GM21390 (cell line): ENCODE measurements around the gene TRMT1.
"Not testable (repeated sequence)": the region's sequence is repeated elsewhere in the genome, so short reads cannot be mapped to it uniquely, and the experiment has no call there.

Experiments used
- ATAC-seq: cut with Tn5 transposase; IDR thresholded peaks from one replicate; pipeline ENCODE4 v1.9.1; 2021; ENCODE audit not compliant: unreplicated experiment

The TRMT1 gene

GRCh38 chr19:13150931-13151604 lies 34.5 kb upstream of the TRMT1 start:
- no peak for ATAC-seq

DNA sequence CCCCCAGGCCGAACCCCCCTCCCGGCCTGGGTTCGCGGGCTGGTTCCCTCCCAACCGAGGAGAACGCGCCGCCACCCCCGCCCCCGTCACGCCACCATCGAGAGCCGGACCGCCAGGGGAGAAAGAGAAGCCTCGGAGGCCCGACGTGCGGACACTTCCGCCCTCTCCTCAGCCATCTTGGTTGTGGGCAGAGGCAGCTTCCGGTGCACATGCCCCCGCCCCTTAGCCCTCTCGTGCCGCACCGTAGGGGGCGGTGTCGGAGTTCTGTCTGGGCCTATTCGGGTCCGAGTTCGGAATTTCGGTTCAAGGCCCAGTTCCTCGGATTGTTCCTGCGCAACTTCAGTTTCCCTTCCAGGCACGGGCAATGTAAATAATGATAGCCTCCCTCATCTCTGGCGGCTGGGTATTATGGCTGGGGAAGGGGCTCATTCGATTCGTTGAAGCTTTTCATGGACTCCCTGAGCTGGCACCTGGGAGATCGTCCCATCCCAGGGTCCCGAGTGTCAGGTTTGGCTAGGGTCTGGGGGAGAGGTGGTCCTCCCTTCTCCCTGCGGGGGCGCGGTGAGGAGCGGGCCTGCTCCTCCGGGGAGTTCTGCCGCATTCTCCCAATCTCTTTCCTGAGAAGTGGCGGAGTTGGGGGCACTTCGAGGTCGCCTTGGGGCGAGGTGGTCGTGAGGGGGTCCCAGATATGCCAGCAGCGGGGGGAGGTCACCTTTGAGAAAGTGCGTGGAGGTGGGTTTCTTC lies 33.8 kb upstream of the TRMT1 start, which contains the start of the genes IER2 and STX10:
Gene IER2 (plus strand): TSS at position 225 of the 744 bp plus-strand sequence. CDS start 2,776 bp downstream, outside the sequence.
Gene STX10 (minus strand): TSS at position 189 of the 744 bp plus-strand sequence. CDS start 202 bp downstream, outside the sequence.
- peak; percentile 35 for ATAC-seq

DNA sequence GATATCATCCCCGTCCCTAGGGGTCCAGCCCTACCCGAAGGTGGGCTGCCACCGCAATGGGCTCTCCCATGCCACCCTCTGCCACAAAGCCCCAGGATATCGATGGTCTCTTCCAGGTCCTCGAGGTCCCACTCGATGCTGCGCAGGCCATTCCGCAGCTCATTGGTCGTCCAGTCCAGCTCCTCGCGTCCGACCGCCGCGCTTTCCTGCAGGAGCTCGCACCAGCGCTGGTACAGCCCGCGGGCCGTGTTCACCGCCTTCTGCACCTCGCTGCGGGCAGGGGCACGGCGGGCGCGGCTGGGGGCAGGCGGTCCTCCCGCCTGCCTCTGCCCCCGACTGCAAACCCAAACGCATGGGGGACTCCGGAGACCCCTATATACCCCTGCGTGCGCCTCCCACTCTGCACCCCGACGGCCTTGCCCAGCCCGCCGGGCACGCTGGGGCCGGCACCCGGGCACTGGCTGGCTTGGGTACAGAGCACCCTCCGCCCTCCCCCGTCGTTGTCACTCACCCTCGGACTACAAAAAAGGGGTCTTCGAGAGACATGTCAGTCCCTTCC lies 33.2 kb upstream of the TRMT1 start:
- ATAC-seq, result peak; percentile 0

DNA sequence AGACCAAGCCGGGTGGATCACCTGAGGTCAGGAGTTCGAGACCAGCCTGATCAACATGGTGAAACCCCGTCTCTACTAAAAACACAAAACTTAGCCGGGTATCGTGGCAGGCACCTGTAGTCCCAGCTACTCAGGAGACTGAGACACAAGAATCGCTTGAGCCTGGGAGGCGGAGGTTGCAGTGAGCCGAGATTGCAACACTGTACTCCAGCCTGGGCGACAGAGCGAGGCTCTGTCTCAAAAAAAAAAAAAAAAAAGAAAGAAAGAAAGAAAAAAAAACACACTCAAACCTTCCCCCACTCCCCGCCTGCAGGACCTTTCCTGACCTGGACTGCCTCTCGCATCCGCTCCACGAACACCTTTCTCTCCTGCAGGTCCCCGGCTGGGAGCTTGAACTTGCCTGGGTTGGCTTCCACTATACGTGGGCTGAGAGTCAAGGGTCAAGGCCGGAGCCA lies 32.7 kb upstream of the TRMT1 start:
- not testable (repeated sequence) for ATAC-seq

DNA sequence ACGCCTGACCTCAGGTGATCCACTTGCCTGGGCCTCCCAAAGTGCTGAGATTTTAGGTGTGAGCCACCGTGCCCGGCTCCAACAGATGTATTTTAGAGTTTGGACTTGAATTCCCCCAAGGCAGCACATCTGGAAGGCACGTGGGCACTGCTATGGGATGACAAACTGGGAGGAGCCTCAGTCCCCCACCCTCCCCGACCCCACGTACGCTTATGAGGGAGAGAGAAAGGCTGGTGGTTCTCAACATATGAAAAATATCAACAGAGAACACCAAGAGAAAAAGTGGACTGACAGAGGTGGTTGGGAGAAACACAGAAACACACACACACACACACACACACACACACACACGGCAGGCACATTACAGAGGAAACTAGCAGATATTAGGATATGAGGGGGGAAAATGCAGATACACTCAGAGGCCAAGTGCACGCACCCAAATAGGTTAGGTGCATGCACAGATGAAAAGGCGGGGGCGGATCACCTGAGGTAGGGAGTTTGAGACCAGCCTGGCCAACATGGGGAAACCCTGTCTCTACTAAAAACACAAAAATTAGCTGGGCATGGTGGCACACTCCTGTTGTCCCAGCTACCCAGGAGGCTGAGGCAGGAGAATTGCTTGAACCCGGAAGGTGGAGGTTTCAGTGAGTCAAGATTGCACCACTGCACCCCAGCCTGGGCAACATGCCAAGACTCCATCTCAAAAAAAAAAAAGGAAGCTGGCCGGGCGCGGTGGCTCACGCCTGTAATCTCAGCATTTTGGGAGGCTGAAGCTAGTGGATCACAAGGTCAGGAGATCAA lies 30.4 kb upstream of the TRMT1 start:
- ATAC-seq, result no peak

- ATAC-seq, result no peak
Measured at GRCh38 chr19:13139633-13140311, 23.2 kb upstream of the TRMT1 start.

DNA sequence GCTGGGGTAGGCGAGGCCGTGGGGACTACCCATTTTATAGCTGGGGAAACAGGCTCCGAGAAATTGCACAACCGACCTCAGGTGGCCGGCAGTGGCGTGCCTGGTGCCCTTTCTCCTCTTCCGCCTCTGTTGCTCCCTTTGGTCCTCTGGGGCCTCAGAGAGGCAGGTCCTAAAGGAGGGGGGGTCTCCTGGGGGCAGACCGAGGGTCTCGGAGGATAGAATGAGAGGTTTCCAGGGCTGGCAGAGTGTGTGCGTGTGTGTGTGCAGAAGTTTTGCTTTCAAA lies 22.3 kb upstream of the TRMT1 start:
- ATAC-seq, result no peak

GRCh38 chr19:13138171-13138915 lies 21.8 kb upstream of the TRMT1 start:
- no peak for ATAC-seq

DNA sequence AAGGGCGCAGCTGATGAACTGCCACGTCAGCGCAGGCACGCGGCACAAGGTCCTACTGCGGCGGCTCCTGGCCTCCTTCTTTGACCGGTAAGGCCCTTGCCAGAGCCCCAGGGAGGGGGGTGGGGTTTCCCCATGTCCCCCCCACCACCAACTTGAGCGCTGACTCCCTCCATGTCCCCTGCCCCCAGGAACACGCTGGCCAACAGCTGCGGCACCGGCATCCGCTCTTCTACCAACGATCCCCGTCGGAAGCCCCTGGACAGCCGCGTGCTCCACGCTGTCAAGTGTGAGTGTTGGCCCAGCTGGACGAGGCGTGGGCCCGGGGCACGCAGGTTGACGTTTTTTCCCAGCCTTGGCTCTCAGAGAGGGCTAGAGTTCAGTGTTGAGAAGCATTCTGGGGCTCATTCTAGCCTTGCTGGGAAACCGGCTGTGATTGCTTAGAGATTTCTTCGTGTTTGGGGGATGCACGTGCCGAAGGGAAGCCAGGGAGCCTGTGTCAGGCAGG lies 20.8 kb upstream of the TRMT1 start:
- no peak for ATAC-seq

DNA sequence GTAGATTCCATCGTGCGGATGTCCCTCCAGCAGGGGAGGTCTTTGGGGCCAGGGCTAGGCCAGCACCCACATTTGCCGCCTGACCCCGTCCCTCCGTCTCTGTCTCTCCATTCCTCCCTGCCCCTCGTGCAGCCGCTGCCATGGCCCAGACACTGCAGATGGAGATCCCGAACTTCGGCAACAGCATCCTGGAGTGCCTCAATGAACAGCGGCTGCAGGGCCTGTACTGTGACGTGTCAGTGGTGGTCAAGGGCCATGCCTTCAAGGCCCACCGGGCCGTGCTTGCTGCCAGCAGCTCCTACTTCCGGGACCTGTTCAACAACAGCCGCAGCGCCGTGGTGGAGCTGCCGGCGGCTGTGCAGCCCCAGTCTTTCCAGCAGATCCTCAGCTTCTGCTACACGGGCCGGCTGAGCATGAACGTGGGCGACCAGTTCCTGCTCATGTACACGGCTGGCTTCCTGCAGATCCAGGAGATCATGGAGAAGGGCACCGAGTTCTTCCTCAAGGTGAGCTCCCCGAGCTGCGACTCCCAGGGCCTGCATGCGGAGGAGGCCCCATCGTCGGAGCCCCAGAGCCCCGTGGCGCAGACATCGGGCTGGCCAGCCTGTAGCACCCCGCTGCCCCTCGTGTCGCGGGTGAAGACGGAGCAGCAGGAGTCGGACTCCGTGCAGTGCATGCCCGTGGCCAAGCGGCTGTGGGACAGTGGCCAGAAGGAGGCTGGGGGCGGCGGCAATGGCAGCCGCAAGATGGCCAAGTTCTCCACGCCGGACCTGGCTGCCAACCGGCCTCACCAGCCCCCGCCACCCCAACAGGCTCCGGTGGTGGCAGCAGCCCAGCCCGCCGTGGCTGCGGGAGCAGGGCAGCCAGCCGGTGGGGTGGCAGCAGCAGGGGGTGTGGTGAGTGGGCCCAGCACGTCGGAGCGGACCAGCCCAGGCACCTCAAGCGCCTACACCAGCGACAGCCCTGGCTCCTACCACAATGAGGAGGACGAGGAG lies 18.8 kb upstream of the TRMT1 start:
- ATAC-seq, result no peak

DNA sequence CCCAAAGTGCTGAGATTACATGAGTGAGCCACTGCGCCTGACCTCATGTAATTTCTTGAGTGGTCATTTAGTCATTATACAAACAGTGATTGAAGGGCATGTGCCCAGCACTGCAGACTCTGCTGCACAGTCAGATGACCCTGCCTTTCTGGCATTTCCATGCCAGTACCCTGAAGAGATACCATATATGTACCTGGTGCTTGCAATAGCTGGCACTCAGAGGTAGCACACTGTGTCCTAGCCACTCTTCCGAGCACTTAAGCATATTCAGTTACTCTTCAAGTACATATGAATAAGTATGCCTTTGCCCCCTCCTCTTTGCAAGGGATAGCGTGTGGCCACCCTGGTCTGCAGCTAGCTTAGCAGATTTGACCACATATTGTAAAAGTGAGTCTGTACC lies 18.1 kb upstream of the TRMT1 start:
- ATAC-seq, result no peak

DNA sequence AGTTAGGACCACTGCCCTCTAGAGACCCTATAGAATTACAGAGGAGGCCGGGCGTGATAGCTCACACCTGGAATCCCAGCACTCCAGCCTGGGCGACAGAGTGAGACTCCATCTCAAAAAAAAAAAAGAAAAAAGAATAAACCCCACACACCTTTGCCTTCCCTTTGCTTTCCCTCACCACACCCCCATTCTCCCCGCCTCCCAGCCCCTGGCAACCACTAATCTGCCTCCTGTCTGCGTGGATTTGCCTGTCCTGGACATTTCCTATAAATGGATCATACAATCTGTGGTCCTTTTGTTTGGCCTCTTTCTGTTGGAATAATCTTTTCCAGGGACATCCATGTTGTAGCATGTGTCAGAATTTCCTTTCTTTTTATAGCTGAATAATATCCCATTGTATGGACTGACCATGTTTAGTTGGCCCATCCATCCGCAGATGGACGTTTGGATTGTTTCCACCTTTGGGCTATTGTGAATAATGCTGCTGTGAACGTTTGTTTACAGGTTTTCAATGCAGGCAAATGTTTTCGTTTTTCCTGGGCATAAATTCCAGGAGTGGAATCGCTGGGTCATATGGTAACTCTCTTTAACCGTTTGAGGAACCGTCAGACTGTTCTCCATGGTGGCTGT lies 16.8 kb upstream of the TRMT1 start:
- ATAC-seq, result no peak

DNA sequence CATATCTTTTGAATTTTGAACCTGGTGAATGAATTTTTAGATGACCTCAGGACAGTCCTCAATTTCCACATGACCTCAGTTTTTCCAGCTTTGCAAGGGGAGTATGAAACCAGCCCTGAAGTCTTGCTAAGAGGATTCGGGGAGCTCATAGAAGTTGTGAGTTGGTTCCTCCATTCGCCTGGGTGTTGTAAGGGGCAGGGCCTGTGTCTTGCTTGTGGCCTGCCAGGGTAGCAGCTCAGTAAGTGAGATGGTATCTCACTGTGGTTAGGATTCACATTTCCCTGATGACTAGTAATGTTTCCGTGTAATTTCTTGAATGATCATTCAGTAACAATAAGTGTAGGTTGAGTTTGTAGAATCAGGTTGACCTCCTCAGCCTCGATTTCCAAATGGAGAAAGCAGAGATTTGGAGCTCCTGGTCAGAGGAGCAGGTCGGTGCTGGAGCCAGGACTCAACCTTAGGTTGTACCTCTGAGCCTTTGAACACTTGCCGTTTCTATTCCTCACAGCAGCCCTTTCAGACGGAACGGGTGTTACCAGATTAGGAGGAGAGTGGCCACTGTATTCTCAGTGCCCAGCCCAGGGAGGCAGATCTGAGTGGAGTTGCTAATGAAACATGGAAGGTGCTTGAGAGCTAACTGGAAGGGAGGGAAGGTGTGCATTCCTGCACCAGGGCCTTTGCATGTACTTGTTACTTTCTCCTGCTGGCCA lies 16.1 kb upstream of the TRMT1 start:
- no peak for ATAC-seq

GRCh38 chr19:13130886-13131490 lies 14.4 kb upstream of the TRMT1 start:
- ATAC-seq, result no peak

DNA sequence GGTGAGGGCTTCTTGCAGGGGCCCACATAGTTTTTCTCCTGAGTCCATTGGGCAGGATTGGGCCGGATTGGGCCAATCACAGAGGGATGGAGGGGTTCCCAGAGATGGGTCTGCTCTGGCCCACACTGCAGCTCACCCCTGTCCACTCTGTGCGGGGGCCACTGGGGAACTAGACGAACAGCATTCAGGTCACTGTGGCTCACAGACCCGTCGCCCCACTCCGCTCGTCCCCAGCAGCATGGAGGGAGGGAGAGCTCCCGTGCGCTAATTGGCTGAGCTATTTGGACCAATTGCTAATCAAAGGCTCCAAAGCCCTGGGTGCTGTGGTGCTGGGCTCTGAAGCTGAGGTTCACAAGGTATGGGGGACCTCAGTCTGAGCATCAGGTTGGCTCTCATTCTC lies 12.8 kb upstream of the TRMT1 start:
- ATAC-seq, result no peak

DNA sequence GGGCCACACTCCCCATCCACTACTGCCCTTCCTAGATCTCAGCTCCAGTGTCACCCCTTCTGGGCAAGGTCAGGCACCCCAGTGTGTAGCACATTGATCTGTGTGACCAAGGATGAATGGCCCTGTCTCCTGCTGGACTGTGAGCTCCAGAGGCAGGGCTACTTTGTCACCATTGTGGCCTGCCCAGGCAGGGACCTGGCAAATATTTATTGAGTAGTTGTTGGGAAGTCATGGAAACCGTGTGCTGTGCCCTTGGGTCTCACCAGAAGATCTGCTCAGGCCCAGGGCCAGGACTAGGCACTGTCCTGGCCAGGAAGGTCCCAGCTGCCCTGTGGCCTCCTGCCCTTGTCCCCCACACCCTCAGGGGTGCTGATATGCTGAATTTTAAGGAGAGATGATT lies 12.0 kb upstream of the TRMT1 start:
- ATAC-seq, result no peak
